ENCODE results near the gene PPAT. TPM values are rescaled to one million over a fixed set of nuclear protein-coding genes. Genes with fewer than 3 reads are reported as not detected.

Gene PPAT
- total RNA-seq, 1 experiment from 2014 or later, result 35.9 TPM

DNA sequence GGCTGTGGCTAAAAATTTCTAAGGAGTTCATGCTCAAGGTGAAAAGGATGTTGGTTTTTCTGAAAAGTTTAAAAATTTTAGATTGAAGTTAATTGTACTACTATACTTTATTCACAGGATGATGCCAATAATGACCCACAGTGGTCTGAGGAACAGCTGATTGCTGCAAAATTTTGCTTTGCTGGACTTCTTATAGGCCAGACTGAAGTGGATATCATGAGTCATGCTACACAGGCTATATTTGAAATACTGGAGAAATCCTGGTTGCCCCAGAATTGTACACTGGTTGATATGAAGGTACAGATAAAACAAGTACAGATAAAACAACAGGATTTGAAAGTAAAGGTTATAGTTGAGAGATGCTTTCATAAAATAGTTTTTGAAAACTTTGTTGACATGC lies 12.9 kb upstream of the PPAT start:
- intact Hi-C loops (cut with micrococcal nuclease), result no loop called here
- Histone ChIP-seq H3K36me3 (ENCODE audit: low read depth, low read length) (peaks cover 86% of the 10 kb centered on the region), H3K27ac (ENCODE audit: low read length) (no peak overlapping the region), H3K9ac (ENCODE audit: low read length) (no peak overlapping the region), H3K4me3 (ENCODE audit: low read length) (no peak overlapping the region), H3F3A (ENCODE audit: low read length, unreplicated experiment) (no peaks in the 10 kb centered on the region), H2AFZ (ENCODE audit: low read length) (no peak overlapping the region), H4K20me1 (ENCODE audit: low read length) (peaks cover 31% of the 10 kb centered on the region), H3K4me2 (ENCODE audit: low read length) (no peak overlapping the region), H3K79me2 (ENCODE audit: low read length) (peaks cover 42% of the 10 kb centered on the region), H3K9me3 (ENCODE audit: low read length) (no peaks in the 10 kb centered on the region), H3K27me3 (ENCODE audit: low read length) (no peaks in the 10 kb centered on the region), H3K9me2 (replicated peaks; ENCODE audit: low read length) (no peaks in the 10 kb centered on the region), H3K4me1 (ENCODE audit: insufficient read depth, low read length) (peaks cover 5% of the 10 kb centered on the region; the same call in 1 of the 2 replicates)
- DNase-seq (no peak), ATAC-seq (no peak)
- ChIA-PET POLR2A (ENCODE audit: unreplicated experiment) (no interaction called here), CTCF (no interaction called here)
- no peak for TF ChIP-seq EZH2 (IDR thresholded peaks at IDR 0.05; ENCODE audit: low read length, unreplicated experiment)
- TF ChIP-seq, protein P1, sequence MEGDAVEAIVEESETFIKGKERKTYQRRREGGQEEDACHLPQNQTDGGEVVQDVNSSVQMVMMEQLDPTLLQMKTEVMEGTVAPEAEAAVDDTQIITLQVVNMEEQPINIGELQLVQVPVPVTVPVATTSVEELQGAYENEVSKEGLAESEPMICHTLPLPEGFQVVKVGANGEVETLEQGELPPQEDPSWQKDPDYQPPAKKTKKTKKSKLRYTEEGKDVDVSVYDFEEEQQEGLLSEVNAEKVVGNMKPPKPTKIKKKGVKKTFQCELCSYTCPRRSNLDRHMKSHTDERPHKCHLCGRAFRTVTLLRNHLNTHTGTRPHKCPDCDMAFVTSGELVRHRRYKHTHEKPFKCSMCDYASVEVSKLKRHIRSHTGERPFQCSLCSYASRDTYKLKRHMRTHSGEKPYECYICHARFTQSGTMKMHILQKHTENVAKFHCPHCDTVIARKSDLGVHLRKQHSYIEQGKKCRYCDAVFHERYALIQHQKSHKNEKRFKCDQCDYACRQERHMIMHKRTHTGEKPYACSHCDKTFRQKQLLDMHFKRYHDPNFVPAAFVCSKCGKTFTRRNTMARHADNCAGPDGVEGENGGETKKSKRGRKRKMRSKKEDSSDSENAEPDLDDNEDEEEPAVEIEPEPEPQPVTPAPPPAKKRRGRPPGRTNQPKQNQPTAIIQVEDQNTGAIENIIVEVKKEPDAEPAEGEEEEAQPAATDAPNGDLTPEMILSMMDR (conservative IDR thresholded peaks at IDR 0.05; ENCODE audit: low read depth, low read length), result no peak
- TF ChIP-seq EZH2phosphoT487 (IDR thresholded peaks at IDR 0.05; ENCODE audit: borderline replicate concordance, low read length), result no peak
- no TSS peak for BruUV-seq (replicated peaks)

DNA sequence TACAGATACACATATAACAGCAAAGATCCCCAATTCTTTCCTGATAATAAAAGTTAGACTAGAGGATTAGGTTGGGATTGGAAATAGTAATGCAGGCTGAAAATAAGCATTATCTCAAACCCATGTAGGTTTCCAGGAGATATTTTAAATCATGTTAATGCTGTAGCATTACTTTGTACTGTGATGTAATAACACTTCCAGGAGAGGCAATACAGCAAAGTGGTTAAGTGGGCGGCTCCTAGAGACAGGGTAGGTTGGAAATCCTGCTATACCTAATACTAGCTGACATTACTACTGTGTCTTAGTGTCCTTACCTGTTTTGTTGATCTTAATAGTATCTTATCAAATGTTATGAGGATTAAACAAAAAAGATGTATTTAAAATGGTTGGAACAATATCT lies 10.3 kb upstream of the PPAT start:
- intact Hi-C loops (cut with micrococcal nuclease), result no loop called here
- H3K79me2 ChIP-seq (ENCODE audit: low read length), result peaks cover 67% of the 10 kb centered on the region
- no peaks in the 10 kb centered on the region for H3K27me3 ChIP-seq (ENCODE audit: low read length)
- H3K4me1 ChIP-seq (ENCODE audit: insufficient read depth, low read length), result peaks cover 14% of the 10 kb centered on the region; the same call in 1 of the 2 replicates
- H3K9me2 ChIP-seq (replicated peaks; ENCODE audit: low read length), result no peaks in the 10 kb centered on the region
- ATAC-seq (no peak), DNase-seq (no peak)
- peaks cover 51% of the 10 kb centered on the region for H4K20me1 ChIP-seq (ENCODE audit: low read length)
- POLR2A ChIA-PET (ENCODE audit: unreplicated experiment), result no interaction called here
- no TSS peak for BruUV-seq (replicated peaks)
- no peak overlapping the region for H3K9ac ChIP-seq (ENCODE audit: low read length)
- H3K36me3 ChIP-seq (ENCODE audit: low read depth, low read length), result peaks cover 86% of the 10 kb centered on the region
- H2AFZ ChIP-seq (ENCODE audit: low read length), result no peak overlapping the region
- TF ChIP-seq, protein P1 (conservative IDR thresholded peaks at IDR 0.05; ENCODE audit: low read depth, low read length), result no peak
- TF ChIP-seq EZH2 (IDR thresholded peaks at IDR 0.05; ENCODE audit: low read length, unreplicated experiment) (no peak), EZH2phosphoT487 (IDR thresholded peaks at IDR 0.05; ENCODE audit: borderline replicate concordance, low read length) (no peak)
- no peak overlapping the region for H3K4me2 ChIP-seq (ENCODE audit: low read length)
- H3K27ac ChIP-seq (ENCODE audit: low read length), result no peak overlapping the region
- H3K9me3 ChIP-seq (ENCODE audit: low read length), result no peaks in the 10 kb centered on the region
- no peaks in the 10 kb centered on the region for H3F3A ChIP-seq (ENCODE audit: low read length, unreplicated experiment)
- CTCF ChIA-PET, result no interaction called here
- H3K4me3 ChIP-seq (ENCODE audit: low read length), result no peak overlapping the region

DNA sequence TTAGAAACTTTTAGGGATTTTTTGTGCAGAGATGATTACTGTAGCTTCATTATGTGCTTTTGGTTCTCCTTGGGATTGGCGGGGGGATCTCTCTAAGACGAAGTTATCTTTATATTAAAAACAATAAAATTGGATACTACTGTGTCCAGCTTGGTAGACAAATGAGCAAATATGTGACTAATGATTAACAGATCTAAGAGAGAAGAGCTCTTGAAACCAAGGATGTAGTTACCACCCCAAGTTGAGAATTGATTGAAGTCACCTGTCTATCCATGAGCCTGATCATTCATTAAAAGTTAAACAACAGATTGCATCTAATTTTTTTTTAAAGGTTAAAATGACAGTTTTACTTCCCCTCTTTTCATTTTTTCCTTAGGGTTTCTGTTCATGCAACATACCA lies 9.3 kb upstream of the PPAT start:
- BruUV-seq (replicated peaks), result no TSS peak
- ATAC-seq (no peak), DNase-seq (no peak)
- peaks cover 90% of the 10 kb centered on the region for H3K36me3 ChIP-seq (ENCODE audit: low read depth, low read length)
- no peaks in the 10 kb centered on the region for H3K9me3 ChIP-seq (ENCODE audit: low read length)
- no peak overlapping the region for H3K9ac ChIP-seq (ENCODE audit: low read length)
- H3K4me3 ChIP-seq (ENCODE audit: low read length), result no peak overlapping the region
- no peak overlapping the region for H2AFZ ChIP-seq (ENCODE audit: low read length)
- peaks cover 77% of the 10 kb centered on the region for H3K79me2 ChIP-seq (ENCODE audit: low read length)
- no peak overlapping the region for H3K4me2 ChIP-seq (ENCODE audit: low read length)
- peaks cover 24% of the 10 kb centered on the region for H3K4me1 ChIP-seq (ENCODE audit: insufficient read depth, low read length)
- CTCF ChIA-PET, result interaction anchor here (1.0 kb wide), 1 partner anchor 9 kb away, joined by 3 read pairs; the partner anchor contains the start of gene PAICS
- no peaks in the 10 kb centered on the region for H3F3A ChIP-seq (ENCODE audit: low read length, unreplicated experiment)
- peaks cover 61% of the 10 kb centered on the region for H4K20me1 ChIP-seq (ENCODE audit: low read length)
- intact Hi-C loops (cut with micrococcal nuclease), result loop anchor here (5.0 kb wide), 1 partner anchor 53 kb away; no protein-coding TSS in a partner anchor
- POLR2A ChIA-PET (ENCODE audit: unreplicated experiment), result no interaction called here
- TF ChIP-seq, protein P1 (conservative IDR thresholded peaks at IDR 0.05; ENCODE audit: low read depth, low read length), result no peak
- no peak for TF ChIP-seq EZH2phosphoT487 (IDR thresholded peaks at IDR 0.05; ENCODE audit: borderline replicate concordance, low read length)
- TF ChIP-seq EZH2 (IDR thresholded peaks at IDR 0.05; ENCODE audit: low read length, unreplicated experiment), result no peak
- H3K27me3 ChIP-seq (ENCODE audit: low read length), result no peaks in the 10 kb centered on the region
- no peaks in the 10 kb centered on the region for H3K9me2 ChIP-seq (replicated peaks; ENCODE audit: low read length)
- no peak overlapping the region for H3K27ac ChIP-seq (ENCODE audit: low read length)
